GM12892 (cell line): ENCODE results near the gene PSMF1.
"Not testable (repeated sequence)": the region's sequence is repeated elsewhere in the genome, so short reads cannot be mapped to it uniquely, and the experiment has no call there.

Source experiments
- DNase-seq: peaks from one replicate; pipeline ENCODE4 v3.0.0; 2011; ENCODE audit not compliant: insufficient read length
- FAIRE-seq: peaks from 2 replicates; lab custom pipeline; 2011; peaks lifted over from hg19 to GRCh38; lab: Jason Lieb, UNC
- POLR2A ChIP-seq: IDR thresholded peaks from 2 replicates; pipeline ENCODE4 v1.6.1; 2011; ENCODE audit warnings: low read depth, low read length, control low read depth
- POLR2AphosphoS5 ChIP-seq: IDR thresholded peaks from 2 replicates; pipeline ENCODE4 v1.6.1; 2011; ENCODE audit warnings: low read depth, low read length, control low read depth
- TAF1 ChIP-seq: IDR thresholded peaks from 2 replicates; pipeline ENCODE4 v1.6.1; 2011; ENCODE audit warnings: low read depth, mild to moderate bottlenecking, control low read depth, low read length, borderline replicate concordance

Gene PSMF1

GRCh38 chr20:1123666-1124065 is 5.3 kb downstream of the PSMF1 start:
- DNase-seq (no peak), FAIRE-seq (no peak)
- TF ChIP-seq POLR2AphosphoS5 (no peak), TAF1 (no peak), POLR2A (no peak)

DNA sequence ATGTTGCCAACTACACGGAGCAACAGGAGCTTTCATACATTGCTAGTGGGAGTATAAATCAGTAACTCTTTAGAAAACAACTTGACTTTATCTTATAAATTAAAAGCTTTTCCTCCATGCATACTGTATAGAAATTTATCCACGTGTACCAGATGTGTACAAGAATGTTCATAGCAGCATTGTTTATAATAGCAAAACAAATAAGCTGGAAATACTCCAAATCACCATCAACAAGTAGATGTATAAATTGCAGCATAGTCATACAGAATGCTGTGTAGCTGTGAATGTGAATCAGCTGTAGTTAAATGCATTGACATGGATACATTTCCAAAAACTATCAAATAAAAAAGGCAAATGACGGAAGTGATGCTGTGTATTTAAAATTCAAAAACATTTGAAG is 6.0 kb downstream of the PSMF1 start:
- DNase-seq (no peak), FAIRE-seq (no peak)
- no peak for TF ChIP-seq TAF1
- no peak for TF ChIP-seq POLR2A
- TF ChIP-seq POLR2AphosphoS5: no peak

- DNase-seq (no peak), FAIRE-seq (no peak)
- TF ChIP-seq POLR2AphosphoS5 (no peak), POLR2A (no peak), TAF1 (no peak)
Observed at GRCh38 chr20:1125277-1125676, 6.9 kb downstream of the PSMF1 start.

GRCh38 chr20:1127840-1128239 is 9.4 kb downstream of the PSMF1 start:
- no peak for DNase-seq
- TF ChIP-seq TAF1 (no peak), POLR2A (no peak), POLR2AphosphoS5 (no peak)
- FAIRE-seq: no peak

- FAIRE-seq (no peak), DNase-seq (no peak)
Observed at GRCh38 chr20:1130058-1130694, 11.8 kb downstream of the PSMF1 start.

DNA sequence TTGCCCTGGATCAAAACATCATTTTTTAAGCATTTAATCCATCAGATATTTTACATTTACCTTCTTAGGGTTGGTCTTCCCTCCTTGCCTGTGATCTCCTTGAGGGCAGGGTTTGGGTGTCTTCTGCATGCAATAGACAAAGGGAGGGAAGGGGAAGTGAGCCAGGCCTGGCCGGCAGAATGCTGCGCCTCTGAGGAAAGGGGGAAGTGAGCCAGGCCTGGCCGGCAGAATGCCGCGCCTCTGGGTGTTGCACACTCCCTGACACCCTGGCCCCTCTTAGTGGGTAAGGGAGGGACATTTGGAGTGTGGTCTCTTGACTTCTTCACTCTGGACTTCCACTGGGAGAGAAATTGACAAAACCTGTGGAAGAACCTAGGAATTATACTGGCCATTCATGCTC is 12.4 kb downstream of the PSMF1 start:
- FAIRE-seq (no peak), DNase-seq (no peak)
- no peak for TF ChIP-seq POLR2AphosphoS5
- no peak for TF ChIP-seq TAF1
- no peak for TF ChIP-seq POLR2A

More at GRCh38 chr20:1130058-1130694, 11.8 kb downstream of the PSMF1 start:
- TF ChIP-seq POLR2A (no peak), POLR2AphosphoS5 (no peak), TAF1 (no peak)

GRCh38 chr20:1131354-1131753 is 13.0 kb downstream of the PSMF1 start:
- TF ChIP-seq TAF1: no peak
- no peak for TF ChIP-seq POLR2A
- no peak for TF ChIP-seq POLR2AphosphoS5
- FAIRE-seq: no peak
- DNase-seq: no peak

- DNase-seq (no peak), FAIRE-seq (no peak)
- no peak for TF ChIP-seq POLR2A
- no peak for TF ChIP-seq POLR2AphosphoS5
- no peak for TF ChIP-seq TAF1
Observed at GRCh38 chr20:1134355-1134754, 16.0 kb downstream of the PSMF1 start.

DNA sequence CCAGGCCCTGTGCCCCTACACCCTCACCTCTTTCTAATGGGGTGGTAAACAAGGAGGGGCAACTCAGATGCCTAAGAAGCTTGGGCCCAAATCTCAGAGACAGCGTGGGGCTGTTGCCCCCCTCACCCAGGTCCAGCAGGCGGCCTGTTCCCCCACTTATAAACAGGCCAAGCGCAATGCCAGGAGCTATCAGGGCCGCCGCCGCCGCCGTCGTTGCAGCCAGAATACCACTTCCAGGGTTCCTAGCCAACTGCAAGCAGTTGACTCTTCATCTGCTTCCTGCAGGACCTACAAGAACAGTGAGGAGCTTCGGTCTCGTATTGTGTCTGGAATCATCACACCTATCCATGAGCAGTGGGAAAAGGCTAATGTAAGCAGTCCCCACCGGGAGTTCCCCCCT is 16.4 kb downstream of the PSMF1 start:
- FAIRE-seq (no peak), DNase-seq (no peak)
- TF ChIP-seq TAF1 (no peak), POLR2A (no peak), POLR2AphosphoS5 (no peak)

- DNase-seq (no peak), FAIRE-seq (no peak)
- TF ChIP-seq POLR2A: no peak
- no peak for TF ChIP-seq TAF1
- TF ChIP-seq POLR2AphosphoS5: no peak
Observed at GRCh38 chr20:1137236-1137635, 18.8 kb downstream of the PSMF1 start.

DNA sequence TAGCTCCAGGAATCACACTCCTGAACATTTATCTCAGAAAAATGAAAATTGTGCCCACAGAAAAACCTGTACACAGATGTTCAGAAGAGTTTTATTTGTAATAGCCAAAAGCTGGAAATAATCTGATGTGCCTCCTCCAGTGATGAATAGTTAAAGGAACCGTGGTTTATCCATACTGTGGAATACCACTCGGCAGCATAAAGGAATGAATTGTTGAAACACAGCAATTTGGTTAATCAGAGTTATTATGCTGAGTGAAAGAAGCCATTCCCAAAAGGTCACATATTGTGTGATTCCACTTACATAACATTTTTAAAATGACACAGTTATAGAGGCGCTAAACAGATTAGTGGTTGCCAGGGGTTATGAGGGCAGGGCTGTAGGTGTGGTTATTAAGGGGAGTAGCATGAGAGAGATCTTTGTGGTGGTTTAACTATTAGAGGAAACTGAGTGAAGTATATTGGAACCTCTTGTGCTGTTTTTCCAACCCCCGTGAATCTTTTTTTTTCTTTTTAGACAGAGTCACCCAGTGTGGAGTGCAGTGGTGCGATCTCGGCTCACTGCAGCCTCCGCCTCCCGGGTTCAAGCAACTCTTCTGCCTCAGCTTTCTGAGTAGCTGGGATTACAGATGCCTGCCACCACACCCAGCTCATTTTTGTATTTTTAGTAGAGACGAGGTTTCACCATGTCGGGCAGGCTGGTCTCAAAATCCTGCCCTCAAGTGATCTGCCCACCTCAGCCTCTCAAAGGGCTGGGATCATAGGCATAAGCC is 26.2 kb downstream of the PSMF1 start:
- FAIRE-seq (no peak), DNase-seq (no peak)
- TF ChIP-seq POLR2A: no peak
- no peak for TF ChIP-seq TAF1
- no peak for TF ChIP-seq POLR2AphosphoS5

DNA sequence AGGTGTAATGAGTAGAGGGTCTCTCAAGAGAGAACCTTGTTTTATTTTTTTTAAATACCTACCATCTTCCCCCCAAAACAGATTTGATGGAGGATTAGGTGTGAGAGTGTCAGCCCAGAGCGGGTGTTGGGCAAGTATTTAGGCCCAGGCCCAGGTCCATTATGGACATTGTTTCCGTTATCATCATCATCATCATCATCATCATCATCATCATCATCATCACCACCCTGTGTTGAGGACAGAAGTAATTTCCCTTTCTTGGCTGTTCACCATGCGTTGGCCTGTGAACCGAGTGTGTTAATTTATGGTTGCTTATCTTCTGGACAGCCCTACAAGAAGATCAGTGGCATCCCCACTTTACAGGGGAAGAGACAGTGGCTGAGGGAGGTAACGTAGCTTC is 28.6 kb downstream of the PSMF1 start:
- TF ChIP-seq POLR2A: no peak
- no peak for TF ChIP-seq TAF1
- no peak for TF ChIP-seq POLR2AphosphoS5
- FAIRE-seq: no peak
- DNase-seq: no peak

GRCh38 chr20:1149812-1150211 is 31.4 kb downstream of the PSMF1 start:
- FAIRE-seq: peak; percentile 88

More at GRCh38 chr20:1149812-1150211, 31.4 kb downstream of the PSMF1 start:
- not testable (repeated sequence) for DNase-seq
